ENCODE measurements around the gene SHC4.
"Not testable (repeated sequence)": the region's sequence is repeated elsewhere in the genome, so short reads cannot be mapped to it uniquely, and the experiment has no call there.

The SHC4 gene

GRCh38 chr15:48862705-48863104 is 101.0 kb downstream of the SHC4 start:
- H3K4me1 ChIP-seq (ENCODE audit: insufficient read depth, low read length) = peaks cover 9% of the 10 kb centered on the region
- H3K27me3 ChIP-seq (ENCODE audit: insufficient read depth, low read length) = no peaks in the 10 kb centered on the region
- H2AFZ ChIP-seq (ENCODE audit: low read depth, low read length) = no peak overlapping the region
- no peaks in the 10 kb centered on the region for H3K9me3 ChIP-seq (ENCODE audit: low read length)
- H3K36me3 ChIP-seq (ENCODE audit: insufficient read depth, low read length) = no peaks in the 10 kb centered on the region
- H3K4me3 ChIP-seq (ENCODE audit: low read length) = no peak overlapping the region

DNA sequence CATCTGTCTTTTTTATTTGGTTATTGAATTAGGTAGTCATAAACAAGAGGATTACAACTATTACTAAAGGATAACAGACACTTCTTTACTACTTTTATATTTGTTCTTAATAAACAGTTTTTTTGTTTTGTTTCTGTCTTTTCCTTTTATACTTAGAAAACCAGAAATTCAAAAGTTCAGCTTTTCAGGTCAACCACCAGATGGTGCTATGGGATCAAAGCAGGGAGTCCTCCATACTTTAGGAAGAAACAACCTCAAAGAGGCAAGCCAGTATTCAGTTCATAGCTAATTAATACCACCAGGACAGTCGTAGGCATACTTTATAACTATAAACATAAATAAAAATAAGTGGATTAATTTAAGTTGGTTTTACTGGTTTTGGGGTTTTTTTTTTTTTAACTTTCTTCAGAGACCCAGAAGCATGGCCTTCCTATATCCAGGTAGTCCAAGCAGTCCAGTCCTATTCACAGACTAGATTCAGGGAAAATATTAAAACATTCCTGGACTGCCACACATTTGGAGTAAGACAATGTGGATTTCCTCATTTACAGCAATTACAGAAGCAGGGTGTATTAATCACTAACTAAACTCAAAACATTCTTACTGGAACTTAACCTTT is 101.8 kb downstream of the SHC4 start:
- no peaks in the 10 kb centered on the region for H3K9me3 ChIP-seq (ENCODE audit: low read length)
- H3K4me1 ChIP-seq (ENCODE audit: insufficient read depth, low read length) = peaks cover 11% of the 10 kb centered on the region
- no peak overlapping the region for H3K4me3 ChIP-seq (ENCODE audit: low read length)
- no peak overlapping the region for H2AFZ ChIP-seq (ENCODE audit: low read depth, low read length)
- no peaks in the 10 kb centered on the region for H3K36me3 ChIP-seq (ENCODE audit: insufficient read depth, low read length)
- no peaks in the 10 kb centered on the region for H3K27me3 ChIP-seq (ENCODE audit: insufficient read depth, low read length)

DNA sequence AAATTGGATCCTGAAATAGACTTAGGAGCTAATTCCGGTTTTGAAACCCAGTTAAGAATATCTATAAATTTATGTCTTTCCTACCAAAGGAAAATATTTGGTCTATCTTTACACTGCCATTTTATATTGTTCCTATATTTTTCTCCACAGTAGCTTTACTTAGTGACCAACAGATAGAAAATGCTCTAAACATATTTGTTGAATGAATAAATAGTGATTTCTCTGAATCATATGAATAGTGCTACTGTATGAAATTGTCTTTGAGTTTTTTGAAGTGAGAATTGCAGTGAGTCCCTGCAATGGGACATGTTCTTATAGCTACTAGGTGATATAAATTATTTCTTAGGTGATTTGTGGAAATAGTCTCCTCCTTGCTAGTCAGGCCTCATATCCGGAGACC is 104.3 kb downstream of the SHC4 start:
- Histone ChIP-seq H3K36me3 (ENCODE audit: insufficient read depth, low read length) (no peaks in the 10 kb centered on the region), H3K4me3 (ENCODE audit: low read length) (no peak overlapping the region), H3K9me3 (ENCODE audit: low read length) (no peaks in the 10 kb centered on the region), H3K4me1 (ENCODE audit: insufficient read depth, low read length) (peaks cover 15% of the 10 kb centered on the region), H3K27me3 (ENCODE audit: insufficient read depth, low read length) (no peaks in the 10 kb centered on the region), H2AFZ (ENCODE audit: low read depth, low read length) (no peak overlapping the region)

DNA sequence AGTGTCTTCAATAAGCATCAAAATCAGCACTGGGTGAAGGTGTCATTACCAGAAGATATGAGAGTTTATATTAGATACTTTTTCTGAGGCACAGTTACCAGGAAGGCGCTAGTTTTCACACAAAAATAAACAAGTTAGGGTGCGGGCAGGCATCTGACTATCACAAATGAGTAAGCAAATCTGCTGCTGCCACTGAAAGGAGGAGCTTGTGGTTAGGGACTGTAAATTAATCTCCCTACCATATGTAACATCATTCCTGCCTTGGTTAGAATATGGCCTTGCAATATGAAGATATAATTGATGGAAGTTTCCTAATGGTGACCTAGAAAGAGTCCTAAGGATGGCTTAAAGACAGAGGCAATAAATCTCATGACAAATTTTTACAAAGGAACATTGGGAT is 105.3 kb downstream of the SHC4 start:
- Histone ChIP-seq H3K27me3 (ENCODE audit: insufficient read depth, low read length) (no peaks in the 10 kb centered on the region), H2AFZ (ENCODE audit: low read depth, low read length) (no peak overlapping the region), H3K4me3 (ENCODE audit: low read length) (no peak overlapping the region), H3K4me1 (ENCODE audit: insufficient read depth, low read length) (peaks cover 15% of the 10 kb centered on the region), H3K9me3 (ENCODE audit: low read length) (no peaks in the 10 kb centered on the region), H3K36me3 (ENCODE audit: insufficient read depth, low read length) (no peaks in the 10 kb centered on the region)

- Histone ChIP-seq H3K9me3 (ENCODE audit: low read length) (no peaks in the 10 kb centered on the region), H3K36me3 (ENCODE audit: insufficient read depth, low read length) (no peaks in the 10 kb centered on the region), H2AFZ (ENCODE audit: low read depth, low read length) (peak overlapping the region; percentile 40), H3K4me1 (ENCODE audit: insufficient read depth, low read length) (peaks cover 15% of the 10 kb centered on the region), H3K27me3 (ENCODE audit: insufficient read depth, low read length) (no peaks in the 10 kb centered on the region), H3K4me3 (ENCODE audit: low read length) (no peak overlapping the region)
Measured at GRCh38 chr15:48856942-48857341, 106.8 kb downstream of the SHC4 start.

GRCh38 chr15:48855501-48856440 is 107.9 kb downstream of the SHC4 start:
- Histone ChIP-seq H3K4me3 (ENCODE audit: low read length) (no peak overlapping the region), H3K4me1 (ENCODE audit: insufficient read depth, low read length) (peaks cover 15% of the 10 kb centered on the region), H3K36me3 (ENCODE audit: insufficient read depth, low read length) (no peaks in the 10 kb centered on the region), H3K9me3 (ENCODE audit: low read length) (no peaks in the 10 kb centered on the region), H2AFZ (ENCODE audit: low read depth, low read length) (no peak overlapping the region), H3K27me3 (ENCODE audit: insufficient read depth, low read length) (no peaks in the 10 kb centered on the region)

DNA sequence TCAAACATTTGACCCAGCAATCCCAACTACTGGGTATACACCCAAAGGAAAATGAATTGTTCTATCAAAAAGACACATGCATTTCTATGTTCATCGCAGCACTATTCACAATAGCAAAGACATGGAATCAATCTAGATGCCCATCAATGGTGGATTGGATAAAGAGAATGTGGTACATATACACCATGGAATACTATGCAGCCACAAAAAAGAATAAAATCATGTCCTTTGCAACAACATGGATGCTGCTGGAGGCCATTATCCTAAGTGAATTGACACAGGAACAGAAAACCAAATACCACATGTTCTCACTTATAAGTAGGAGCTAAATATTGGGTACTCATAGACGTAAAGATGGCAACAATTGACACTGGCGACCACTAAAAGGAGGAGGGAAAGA is 109.3 kb downstream of the SHC4 start:
- H3K9me3 ChIP-seq (ENCODE audit: low read length); H3K36me3 ChIP-seq (ENCODE audit: insufficient read depth, low read length); H3K4me3 ChIP-seq (ENCODE audit: low read length); H3K27me3 ChIP-seq (ENCODE audit: insufficient read depth, low read length); H2AFZ ChIP-seq (ENCODE audit: low read depth, low read length): not testable (repeated sequence)
- H3K4me1 ChIP-seq (ENCODE audit: insufficient read depth, low read length) = peaks cover 15% of the 10 kb centered on the region

DNA sequence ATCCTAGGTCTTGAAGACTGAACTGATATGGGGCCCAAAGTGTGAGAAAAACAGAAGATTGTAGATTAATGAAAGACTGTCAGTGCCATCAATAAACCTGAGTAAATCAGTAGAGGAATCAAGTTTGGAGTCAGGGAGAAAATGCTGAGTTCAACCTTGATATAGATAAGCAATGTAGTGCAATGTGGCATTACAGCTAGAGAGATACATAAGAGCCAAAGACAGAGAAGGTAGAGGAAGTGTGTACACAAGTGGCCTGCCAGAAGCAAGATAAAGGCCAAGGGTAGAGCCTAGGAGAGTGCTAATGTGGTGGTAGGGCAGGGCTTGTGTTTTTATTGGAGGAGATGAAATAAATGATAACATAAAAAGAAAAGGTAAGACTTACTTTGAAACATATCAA is 111.8 kb downstream of the SHC4 start:
- no peaks in the 10 kb centered on the region for H3K9me3 ChIP-seq (ENCODE audit: low read length)
- H2AFZ ChIP-seq (ENCODE audit: low read depth, low read length) = no peak overlapping the region
- no peaks in the 10 kb centered on the region for H3K36me3 ChIP-seq (ENCODE audit: insufficient read depth, low read length)
- no peaks in the 10 kb centered on the region for H3K27me3 ChIP-seq (ENCODE audit: insufficient read depth, low read length)
- no peak overlapping the region for H3K4me3 ChIP-seq (ENCODE audit: low read length)
- peaks cover 12% of the 10 kb centered on the region for H3K4me1 ChIP-seq (ENCODE audit: insufficient read depth, low read length)

- H3K4me1 ChIP-seq (ENCODE audit: insufficient read depth, low read length) = peaks cover under 1% of the 10 kb centered on the region
- no peaks in the 10 kb centered on the region for H3K27me3 ChIP-seq (ENCODE audit: insufficient read depth, low read length)
- no peak overlapping the region for H2AFZ ChIP-seq (ENCODE audit: low read depth, low read length)
- no peaks in the 10 kb centered on the region for H3K9me3 ChIP-seq (ENCODE audit: low read length)
- no peak overlapping the region for H3K4me3 ChIP-seq (ENCODE audit: low read length)
- no peaks in the 10 kb centered on the region for H3K36me3 ChIP-seq (ENCODE audit: insufficient read depth, low read length)
Measured at GRCh38 chr15:48850648-48851047, 113.1 kb downstream of the SHC4 start.

GRCh38 chr15:48845123-48845522 is 118.6 kb downstream of the SHC4 start:
- Histone ChIP-seq H3K27me3 (ENCODE audit: insufficient read depth, low read length) (no peaks in the 10 kb centered on the region), H3K9me3 (ENCODE audit: low read length) (no peaks in the 10 kb centered on the region), H3K4me3 (ENCODE audit: low read length) (no peak overlapping the region), H3K36me3 (ENCODE audit: insufficient read depth, low read length) (no peaks in the 10 kb centered on the region), H2AFZ (ENCODE audit: low read depth, low read length) (no peak overlapping the region), H3K4me1 (ENCODE audit: insufficient read depth, low read length) (no peaks in the 10 kb centered on the region)

- Histone ChIP-seq H3K4me3 (ENCODE audit: low read length) (no peak overlapping the region), H3K4me1 (ENCODE audit: insufficient read depth, low read length) (no peaks in the 10 kb centered on the region), H3K36me3 (ENCODE audit: insufficient read depth, low read length) (no peaks in the 10 kb centered on the region), H2AFZ (ENCODE audit: low read depth, low read length) (no peak overlapping the region), H3K9me3 (ENCODE audit: low read length) (no peaks in the 10 kb centered on the region), H3K27me3 (ENCODE audit: insufficient read depth, low read length) (no peaks in the 10 kb centered on the region)
Measured at GRCh38 chr15:48842501-48842900, 121.2 kb downstream of the SHC4 start.

DNA sequence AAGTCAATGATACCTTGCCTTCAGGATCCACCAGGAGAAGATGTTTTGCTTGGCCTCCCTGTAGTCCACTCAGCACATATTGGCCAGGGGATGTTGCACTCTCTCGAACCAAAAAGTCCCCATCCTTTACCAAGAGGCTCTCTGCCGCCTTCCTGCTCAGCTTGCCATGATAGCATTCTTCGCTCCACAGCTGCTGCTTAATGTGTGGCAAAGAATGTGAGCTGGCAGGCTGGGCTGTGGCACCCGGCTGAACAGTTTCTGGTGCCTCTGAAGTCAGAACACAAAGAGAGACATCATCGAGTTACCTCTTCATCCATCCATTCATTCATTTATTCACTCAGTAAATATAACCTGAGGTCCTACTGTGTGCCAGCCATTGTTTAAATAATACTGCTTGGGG is 129.0 kb downstream of the SHC4 start:
- no peak overlapping the region for H2AFZ ChIP-seq (ENCODE audit: low read depth, low read length)
- H3K4me1 ChIP-seq (ENCODE audit: insufficient read depth, low read length) = no peaks in the 10 kb centered on the region
- no peaks in the 10 kb centered on the region for H3K9me3 ChIP-seq (ENCODE audit: low read length)
- no peaks in the 10 kb centered on the region for H3K36me3 ChIP-seq (ENCODE audit: insufficient read depth, low read length)
- H3K27me3 ChIP-seq (ENCODE audit: insufficient read depth, low read length) = no peaks in the 10 kb centered on the region
- no peak overlapping the region for H3K4me3 ChIP-seq (ENCODE audit: low read length)

DNA sequence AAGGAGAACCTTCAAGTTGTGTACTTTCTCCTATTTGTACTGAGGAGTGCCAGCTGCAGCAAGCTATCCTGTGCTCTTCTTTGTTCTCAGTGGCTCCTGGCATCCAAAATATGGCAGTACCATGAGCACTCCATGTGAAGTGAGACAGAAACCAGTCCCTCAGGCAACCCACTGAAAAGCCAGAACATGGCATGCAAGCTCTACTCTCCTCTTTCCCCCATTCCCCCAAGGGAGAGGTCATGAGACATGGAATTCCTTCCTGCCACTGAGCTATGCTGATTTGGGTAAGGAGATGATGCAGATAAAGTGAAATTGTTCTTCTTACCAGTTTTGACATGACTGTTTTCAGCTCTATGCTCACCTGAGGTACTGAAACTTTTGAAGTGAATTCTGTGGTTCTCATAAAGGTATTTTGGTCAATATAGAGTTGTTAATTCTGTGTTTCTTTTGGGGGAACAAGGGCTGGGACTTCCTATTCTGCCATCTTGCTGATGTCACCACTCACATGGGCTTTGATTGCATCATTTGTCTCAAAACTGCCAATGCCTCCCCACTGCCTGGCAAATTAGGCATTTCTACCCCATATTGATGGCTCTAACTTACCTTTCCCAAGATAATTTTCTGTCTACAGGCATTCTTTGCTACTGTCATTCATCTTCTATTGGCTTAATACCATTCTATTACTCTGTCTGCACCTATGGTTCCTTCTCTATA is 130.0 kb downstream of the SHC4 start:
- Histone ChIP-seq H3K4me3 (ENCODE audit: low read length) (no peak overlapping the region), H3K27me3 (ENCODE audit: insufficient read depth, low read length) (no peaks in the 10 kb centered on the region), H3K36me3 (ENCODE audit: insufficient read depth, low read length) (no peaks in the 10 kb centered on the region), H2AFZ (ENCODE audit: low read depth, low read length) (no peak overlapping the region), H3K4me1 (ENCODE audit: insufficient read depth, low read length) (no peaks in the 10 kb centered on the region), H3K9me3 (ENCODE audit: low read length) (no peaks in the 10 kb centered on the region)
